GM19351 (cell line): ENCODE data around the gene DUS3L.
A peak's percentile ranks its signal among the peaks of the same experiment; 100 is the strongest.

Experiments used
- ATAC-seq: cut with Tn5 transposase; IDR thresholded peaks from one replicate; pipeline ENCODE4 v1.9.1; 2021; ENCODE audit warnings: mild to moderate bottlenecking, moderate library complexity; ENCODE audit not compliant: unreplicated experiment

The DUS3L gene

DNA sequence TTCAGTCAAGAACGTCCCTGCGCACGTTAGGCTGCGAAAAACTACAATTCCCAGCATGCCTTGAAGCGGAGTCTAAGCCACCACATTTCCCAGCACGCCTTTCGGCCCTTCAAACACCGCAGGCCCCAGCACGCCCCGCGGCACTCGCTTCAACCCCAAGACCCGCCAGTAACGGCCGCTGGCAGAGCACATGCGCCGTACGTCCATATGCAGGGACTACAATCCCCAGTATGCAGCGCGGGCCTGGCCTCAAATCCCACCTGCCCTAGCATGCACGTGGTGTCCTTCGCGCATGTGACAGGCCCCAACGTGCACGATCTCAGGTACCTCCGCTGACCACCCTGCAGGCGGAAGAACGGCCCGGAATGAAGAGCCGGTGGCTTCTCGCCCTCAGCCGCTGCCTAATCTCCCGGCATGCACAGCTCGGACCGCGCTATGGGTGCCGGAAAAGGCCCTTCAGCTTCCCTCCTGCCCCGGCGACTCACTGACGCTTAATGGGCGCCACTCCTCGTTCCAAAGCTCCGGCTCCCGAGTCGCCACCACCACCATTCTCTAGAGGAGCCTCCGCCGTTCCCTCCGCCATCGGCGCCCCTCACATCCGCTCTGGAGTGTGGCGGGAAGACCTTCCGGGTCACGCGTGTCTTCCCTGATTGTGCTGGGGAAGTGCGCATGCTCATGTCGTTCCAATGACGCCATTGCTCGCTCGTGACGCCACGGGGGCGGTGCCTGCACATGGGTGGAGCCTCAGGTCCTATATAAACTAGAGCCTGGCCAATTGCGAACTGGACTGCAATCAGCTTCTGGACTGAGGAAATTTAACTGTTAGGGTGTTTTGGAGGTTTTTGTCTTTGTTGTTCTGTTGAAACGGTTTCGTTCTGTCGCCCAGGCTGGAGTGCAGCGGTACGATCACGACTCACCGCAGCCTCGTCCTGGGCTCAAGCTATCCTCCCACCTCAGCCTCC, at the start of gene DUS3L:
TSS of gene DUS3L (minus strand) at position 605 of the 962 bp plus-strand sequence. CDS start at position 583, 22 bp downstream.
- peak; percentile 94 for ATAC-seq

DNA sequence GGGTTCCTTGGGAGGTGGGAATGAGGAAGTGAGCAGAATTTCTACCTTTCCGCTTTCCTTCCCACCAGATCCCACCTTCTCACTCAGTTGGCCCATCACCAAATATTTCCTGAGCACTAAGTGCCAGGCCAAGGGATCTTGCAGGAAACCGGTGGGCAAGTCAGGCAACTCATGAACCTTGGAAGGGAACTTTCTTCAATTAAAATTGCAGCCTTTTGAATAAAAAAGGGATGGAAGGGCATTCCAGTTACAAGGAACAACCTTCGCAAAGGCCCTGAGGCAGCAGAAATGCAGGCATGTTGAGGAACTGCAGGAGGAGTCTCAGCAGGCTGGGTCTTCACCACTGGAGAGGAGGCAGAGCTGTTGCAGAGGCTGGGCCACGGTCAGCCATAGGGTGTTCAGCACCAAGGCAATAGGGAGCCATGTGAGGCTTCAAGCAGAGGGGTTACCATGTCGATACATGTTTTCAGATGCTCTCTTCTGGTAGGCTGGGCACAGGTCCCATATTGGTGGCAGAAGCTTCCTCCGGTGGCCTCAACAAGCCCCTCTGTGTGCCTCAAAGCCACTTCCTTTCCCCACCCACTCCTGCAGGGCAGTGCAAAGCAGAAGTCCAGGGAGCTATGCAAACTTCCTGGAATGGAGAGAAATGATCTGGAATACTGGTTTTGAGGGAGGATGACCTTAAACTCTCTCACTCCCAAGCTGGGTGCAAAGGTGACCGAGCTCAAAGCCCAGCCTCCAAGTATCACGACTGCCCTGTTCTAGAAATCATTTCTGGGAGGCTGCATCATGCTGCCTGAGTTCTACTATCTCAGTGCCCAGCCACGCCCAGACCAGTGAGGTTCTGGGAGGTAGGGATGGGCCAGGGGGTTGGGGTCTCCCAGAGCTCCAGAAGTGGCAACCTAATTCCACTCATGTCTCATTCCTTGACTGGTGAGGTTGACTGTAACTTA, 48.4 kb upstream of the DUS3L start, which contains the start of gene FUT6:
TSS of gene FUT6 (minus strand) at position 638 of the 953 bp plus-strand sequence. CDS start 7,135 bp downstream, outside the sequence.
- no peak for ATAC-seq

GRCh38 chr19:5838353-5839064, 47.5 kb upstream of the DUS3L start:
- ATAC-seq: no peak

DNA sequence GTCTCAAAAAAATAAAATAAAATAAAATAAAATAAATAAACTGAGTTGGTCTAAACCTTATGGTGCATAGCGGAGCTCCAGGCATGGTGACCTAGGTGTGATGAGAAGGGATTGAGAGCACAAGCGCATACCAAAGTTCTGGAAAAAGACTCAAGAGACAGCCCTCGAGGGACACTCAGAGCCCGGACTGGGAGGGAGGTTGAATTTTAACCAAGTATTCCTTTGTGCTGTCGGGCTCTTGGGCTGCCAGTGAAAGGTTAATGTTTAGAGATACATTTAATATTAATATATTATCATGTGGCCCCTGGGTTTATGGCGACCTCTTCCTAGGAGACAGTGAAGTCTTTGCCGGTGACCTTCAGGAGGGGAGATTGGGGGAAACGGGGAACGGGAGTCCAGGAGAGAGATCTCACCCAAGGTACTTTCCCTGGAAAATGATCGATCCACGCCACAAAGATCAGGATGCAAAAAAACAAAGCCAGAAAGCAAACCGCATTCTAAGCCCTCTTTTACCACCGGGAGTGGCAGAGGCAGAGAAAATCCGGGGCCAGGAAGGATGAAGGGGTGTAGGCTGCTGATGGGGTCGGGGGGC, 46.9 kb upstream of the DUS3L start:
- no peak for ATAC-seq

DNA sequence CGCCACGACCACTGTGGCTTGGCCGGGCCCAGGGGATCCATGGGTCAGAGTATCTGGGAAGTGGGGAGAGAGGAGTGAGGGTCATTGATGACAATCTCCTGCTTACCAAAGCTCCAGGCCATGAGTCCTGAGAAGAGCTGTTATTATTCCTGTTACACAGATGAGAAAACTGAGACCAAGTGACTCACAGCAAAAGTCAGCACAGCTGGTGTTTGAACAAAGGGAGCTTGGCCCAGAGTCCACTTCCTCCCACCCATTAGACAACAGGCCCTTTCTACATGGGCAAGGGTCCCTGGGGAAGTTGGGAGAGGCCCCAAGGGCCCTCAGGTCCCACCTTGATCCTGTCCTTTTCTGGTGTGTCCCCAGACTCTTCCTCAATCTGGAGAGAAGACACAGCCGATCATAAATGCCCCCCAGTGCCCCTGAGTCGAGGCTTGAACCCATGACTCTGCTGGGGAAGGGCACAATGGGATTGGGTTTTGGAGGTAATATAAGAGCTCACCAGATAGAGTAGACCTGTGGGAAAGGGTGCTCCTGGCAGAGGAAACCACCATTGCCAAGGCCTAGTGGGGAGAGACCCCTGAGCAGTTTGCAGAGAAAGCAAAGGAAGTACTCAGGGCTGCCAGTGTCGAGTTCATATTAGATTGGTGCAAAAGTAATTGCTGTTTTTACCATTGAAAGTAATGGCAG, 41.7 kb upstream of the DUS3L start:
- ATAC-seq: no peak

- no peak for ATAC-seq
These were observed 41.1 kb upstream of the DUS3L start for GRCh38 chr19:5832061-5832460.

DNA sequence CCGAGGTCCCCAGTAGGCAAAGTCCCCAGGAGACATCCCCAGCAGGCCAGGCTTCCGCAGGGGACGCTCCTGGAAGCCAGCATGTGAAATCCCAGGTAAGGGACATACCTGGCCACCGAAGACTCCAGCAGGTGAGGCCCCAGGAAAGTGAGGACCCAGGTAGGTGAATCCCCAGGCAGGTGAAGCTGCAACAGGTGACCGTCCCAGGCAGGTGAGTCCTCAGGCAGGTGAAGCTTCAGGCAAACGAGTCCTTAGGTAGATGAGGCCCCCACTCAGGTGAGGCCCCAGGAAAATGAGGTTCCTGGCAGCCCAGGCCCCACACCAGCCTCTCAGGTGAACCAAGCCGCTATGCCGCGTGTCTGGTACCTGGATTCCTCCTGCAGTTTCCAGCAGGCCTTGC, 40.2 kb upstream of the DUS3L start:
- no peak for ATAC-seq

- ATAC-seq: no peak
These were observed 38.8 kb upstream of the DUS3L start for GRCh38 chr19:5829567-5830310.

GRCh38 chr19:5828661-5829566, 38.0 kb upstream of the DUS3L start:
- ATAC-seq: no peak

GRCh38 chr19:5827891-5828660, 37.1 kb upstream of the DUS3L start:
- peak; percentile 65 for ATAC-seq

DNA sequence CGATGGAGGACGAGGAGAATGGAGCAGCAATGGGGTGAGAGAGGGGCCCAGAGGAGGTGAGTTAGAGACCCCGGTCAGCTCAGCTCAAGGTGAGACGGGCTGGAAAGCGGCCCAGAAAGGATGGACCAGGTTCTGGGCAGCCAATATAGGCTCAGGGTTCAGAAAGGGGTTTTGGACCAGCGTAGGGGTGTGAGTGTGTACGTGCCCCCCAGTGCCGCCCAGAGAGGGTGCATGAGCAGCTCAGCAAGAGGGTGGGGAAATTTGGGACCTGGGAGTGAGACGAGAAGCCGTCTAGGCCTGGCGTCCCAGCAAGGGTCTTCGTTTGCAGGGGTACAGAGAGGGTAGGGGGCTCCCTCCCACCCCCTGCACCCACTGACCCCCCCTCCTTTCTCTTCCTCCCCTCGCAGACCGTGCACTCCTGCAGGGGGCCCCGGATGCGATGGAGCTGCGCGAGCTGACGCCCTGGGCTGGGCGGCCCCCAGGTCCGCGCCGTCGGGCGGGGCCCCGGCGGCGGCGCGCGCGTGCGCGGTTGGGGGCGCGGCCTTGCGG, 36.5 kb upstream of the DUS3L start:
- no peak for ATAC-seq

- no peak for ATAC-seq
These were observed 35.8 kb upstream of the DUS3L start for GRCh38 chr19:5826531-5827341.

GRCh38 chr19:5825178-5825577, 34.2 kb upstream of the DUS3L start:
- no peak for ATAC-seq

- no peak for ATAC-seq
These were observed 33.8 kb upstream of the DUS3L start for GRCh38 chr19:5824751-5825150.

DNA sequence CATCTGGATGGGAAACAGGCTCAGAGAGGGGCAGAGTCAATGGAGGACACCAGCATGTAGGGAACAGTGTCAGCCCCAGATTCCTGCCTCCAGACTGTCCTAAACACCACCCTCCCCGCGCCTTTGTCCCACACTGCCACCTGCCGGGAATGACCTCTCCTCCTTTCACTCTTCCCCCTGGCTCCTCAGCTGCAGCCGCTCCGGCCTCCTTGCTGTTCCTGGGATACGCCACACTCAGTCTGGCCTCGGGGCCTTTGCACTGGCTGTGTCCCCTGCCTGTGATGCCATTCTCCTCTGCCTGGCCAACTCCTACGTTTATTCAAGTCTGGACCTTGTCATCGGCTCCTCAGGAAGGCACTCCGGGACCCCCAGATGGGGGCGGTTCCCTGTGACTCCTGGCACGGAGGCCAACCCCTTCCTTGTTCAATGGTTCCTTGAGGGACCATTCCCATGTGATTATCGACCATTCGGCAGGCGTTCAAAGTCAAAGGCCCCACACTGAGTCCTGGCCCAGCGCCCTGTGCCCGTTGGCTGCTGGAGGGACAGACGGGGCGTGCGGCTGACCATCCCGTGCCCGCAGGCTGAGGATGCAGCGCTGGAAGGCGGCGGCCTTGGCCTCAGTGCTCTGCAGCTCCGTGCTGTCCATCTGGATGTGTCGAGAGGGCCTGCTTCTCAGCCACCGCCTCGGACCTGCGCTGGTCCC, 32.8 kb upstream of the DUS3L start:
- ATAC-seq: no peak
